ENCODE measurements around the gene KIAA0319L. TPM values are rescaled to one million over a fixed set of nuclear protein-coding genes. Genes with fewer than 3 reads are reported as not detected.

Gene KIAA0319L
- total and polyA plus RNA-seq, 12 donors = 26.5 to 278 (median 76.8) TPM

DNA sequence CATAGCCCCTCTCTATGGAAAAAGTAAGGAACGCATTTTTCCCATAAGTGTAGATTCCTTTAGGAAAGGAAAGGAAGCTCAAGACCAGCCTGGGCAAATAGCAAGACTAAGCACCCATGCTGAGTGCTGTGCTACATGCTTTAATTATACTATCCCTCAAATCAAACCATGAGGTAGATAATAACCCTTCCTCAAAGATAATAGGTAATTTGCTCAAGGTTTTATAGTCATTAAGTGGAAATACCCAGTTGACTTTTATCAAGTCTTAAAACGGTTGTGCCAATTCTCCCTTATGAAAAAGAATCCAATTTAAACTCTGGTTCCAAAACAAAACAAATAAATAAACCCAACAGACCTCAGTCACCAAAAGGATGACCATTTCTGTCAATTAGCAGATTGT, 3.4 kb downstream of the KIAA0319L start:
- no peak for DNase-seq
- Histone ChIP-seq H3K9me3 (replicated peaks in 1 of 3) (no peaks in the 10 kb centered on the region), H3K27ac (peak overlapping the region in 2 of 5 donors; percentile 20 to 43), H3K36me3 (replicated peaks in 1 of 2) (peaks cover 0 to 30% of the 10 kb centered on the region in 2 donors), H3K4me3 (no peak overlapping the region), H3K4me1 (replicated peaks in 1 of 2) (peaks cover 26 to 49% of the 10 kb centered on the region in 2 donors), H3K27me3 (no peaks in the 10 kb centered on the region)
- intact Hi-C loops (cut with DNase I) = no loop called here
- TF ChIP-seq POLR2A (IDR thresholded peaks at IDR 0.05) (no peak), CTCF (IDR thresholded peaks at IDR 0.05) (no peak)
- 62 to 65% (median 63%) methylated on average over 2 of the region's 2 CpGs for WGBS, 4 donors

DNA sequence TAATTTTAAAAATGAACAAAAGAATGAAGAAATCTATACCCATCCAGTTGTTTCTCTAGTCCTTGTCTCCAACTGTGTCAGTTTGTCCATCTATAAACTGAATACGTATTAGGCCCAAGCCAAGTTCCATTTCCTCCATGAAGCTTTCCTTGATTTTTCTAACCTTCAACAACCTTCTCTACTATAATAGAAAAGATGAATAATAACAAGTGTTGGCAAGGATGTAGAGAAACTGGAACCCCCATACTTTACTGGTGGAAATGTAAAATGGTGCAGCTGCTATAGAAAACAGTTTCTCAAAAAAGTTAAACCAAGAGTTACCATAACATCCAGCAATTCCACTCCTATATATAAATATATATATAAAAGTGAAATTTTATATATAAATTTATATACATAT, 10.6 kb downstream of the KIAA0319L start:
- H3K9me3 ChIP-seq (replicated peaks in 1 of 3) = no peaks in the 10 kb centered on the region

DNA sequence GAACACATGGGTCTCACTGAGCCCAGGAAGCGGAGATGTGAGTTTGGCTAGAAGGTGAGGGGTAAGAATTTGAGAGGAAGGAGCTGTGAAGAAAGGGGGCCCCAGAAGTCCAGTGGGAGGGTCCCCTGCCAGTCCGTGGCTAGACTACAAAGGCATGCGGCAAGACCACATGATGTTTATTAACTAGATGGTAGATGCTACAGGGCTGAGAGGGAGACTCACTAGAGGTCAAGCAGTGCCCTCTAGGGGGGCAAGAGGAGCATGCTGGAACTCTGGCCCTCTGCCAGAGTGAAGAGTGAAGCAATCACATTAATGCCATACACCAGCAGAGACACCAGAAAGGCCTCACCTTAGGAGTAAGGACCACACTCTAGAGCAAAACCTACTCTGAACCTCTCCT, 12.2 kb downstream of the KIAA0319L start:
- intact Hi-C loops (cut with DNase I) = no loop called here
- WGBS, 4 donors = 69 to 71% (median 70%) methylated on average over 3 of the region's 3 CpGs
- H3K9me3 ChIP-seq (replicated peaks in 1 of 3) = no peaks in the 10 kb centered on the region
- TF ChIP-seq POLR2A (IDR thresholded peaks at IDR 0.05) (no peak), CTCF (IDR thresholded peaks at IDR 0.05) (peak; percentile 10 to 67 (median 45))
- H3K4me3 ChIP-seq = no peak overlapping the region
- peak overlapping the region in 1 of 5 donors; percentile 8 for H3K27ac ChIP-seq
- peaks cover 4 to 35% of the 10 kb centered on the region in 2 donors for H3K4me1 ChIP-seq (replicated peaks in 1 of 2)
- H3K36me3 ChIP-seq (replicated peaks in 1 of 2) = peaks cover 0 to 22% of the 10 kb centered on the region in 2 donors
- H3K27me3 ChIP-seq = no peaks in the 10 kb centered on the region
- DNase-seq = peak; percentile 69 to 89 (median 83)

More for the DNA sequence above, 10.6 kb downstream of the KIAA0319L start:
- Histone ChIP-seq H3K36me3 (replicated peaks in 1 of 2) (peaks cover 0 to 34% of the 10 kb centered on the region in 2 donors), H3K27me3 (no peaks in the 10 kb centered on the region), H3K4me3 (no peak overlapping the region), H3K27ac (no peak overlapping the region), H3K4me1 (replicated peaks in 1 of 2) (peaks cover 0 to 30% of the 10 kb centered on the region in 2 donors)
- 89 to 100% (median 95%) methylated on average over 1 of the region's 1 CpG for WGBS, 4 donors
- intact Hi-C loops (cut with DNase I) = no loop called here
- TF ChIP-seq CTCF (IDR thresholded peaks at IDR 0.05) = no peak
- no peak for TF ChIP-seq POLR2A (IDR thresholded peaks at IDR 0.05)
- DNase-seq = no peak

- TF ChIP-seq CTCF (IDR thresholded peaks at IDR 0.05) (no peak), POLR2A (IDR thresholded peaks at IDR 0.05) (no peak)
- Histone ChIP-seq H3K9me3 (replicated peaks in 1 of 3) (no peaks in the 10 kb centered on the region), H3K27me3 (no peaks in the 10 kb centered on the region), H3K27ac (peak overlapping the region in 4 of 5 donors; percentile 6 to 76 (median 37)), H3K4me1 (replicated peaks in 1 of 2) (peaks cover 28 to 69% of the 10 kb centered on the region in 2 donors), H3K36me3 (replicated peaks in 1 of 2) (no peaks in the 10 kb centered on the region), H3K4me3 (no peak overlapping the region)
- DNase-seq = peak in 2 of 7 donors; percentile 37 to 40
- intact Hi-C loops (cut with DNase I) = no loop called here
- WGBS, 4 donors = 7 to 15% (median 12%) methylated on average over 1 of the region's 1 CpG
These were observed 17.4 kb downstream of the KIAA0319L start for GRCh38 chr1:35539824-35540261.
